Left cardiac atrium (tissue), 4 donors: ENCODE results near the gene KRTAP5-6. TPM values are rescaled to one million over a fixed set of nuclear protein-coding genes. Genes with fewer than 3 reads are reported as not detected.

ENCODE experiments used
- ATAC-seq, 2 donors: fragments of 200-7000 bp; cut with Tn5 transposase; one replicate each; pipeline ENCODE4 v1.9.1; 2020; ENCODE audit warnings: mild to moderate bottlenecking in 2 of 2, moderate library complexity in 2 of 2
- DNase-seq: peaks from one replicate; pipeline ENCODE4 v3.0.0-alpha.2; 2020
- intact Hi-C, 2 donors: fragments of 100-400 bp; cut with DNase I; formaldehyde crosslinking; loops; one replicate each; pipeline versions ENCODE4 v1.14.1 to v1.15.1; 2022 to 2023
- long read RNA-seq: library from polyadenylated mRNA; unstranded; transcript quantifications from one replicate; pipeline ENCODE4 v2.0.0, GENCODE V29; 2021
- total RNA-seq, 2 donors: library from RNA; stranded (reverse); fragmentation: NEBNext Ultra II Directional; extraction: Animal tissue kit (Norgen Biotek cat#: 25700); gene quantifications; one replicate each; pipeline ENCODE4 v1.2.1, GENCODE V29; 2021
- donor health status: DM: no; HTN: yes; CAD: no.
- donor health status: DM: no; HTN: yes; CAD: no; lungs with severe emphysema.
- donor health status: DM: yes; HTN: yes; CAD: no.
- donor health status: Dilated cardiomyopathy.

The KRTAP5-6 gene
- not detected for total RNA-seq
- long read RNA-seq, result 0 reads

- intact Hi-C loops, result no loop called here
- DNase-seq, result no peak
- ATAC-seq, result no peak
Measured at GRCh38 chr11:1696608-1697570, at the start of gene KRTAP5-6. Gene KRTAP5-6, plus strand, starts transcription at chr11:1697195. Its CDS starts 51 bp downstream, at chr11:1697246.

- no peak for DNase-seq
- ATAC-seq, result no peak
- intact Hi-C loops, result no loop called here
Measured at GRCh38 chr11:1647901-1648652, 48.9 kb upstream of the KRTAP5-6 start.

- ATAC-seq, result no peak
- no peak for DNase-seq
Measured at GRCh38 chr11:1648653-1649420, 48.2 kb upstream of the KRTAP5-6 start.

GRCh38 chr11:1650034-1650917 lies 46.7 kb upstream of the KRTAP5-6 start:
- DNase-seq (no peak), ATAC-seq (no peak)
- intact Hi-C loops, result loop anchor here (5.0 kb wide), 3 partner anchors 42 to 502 kb away; partner anchors contain the start of gene SYT8 (in 1 of the 2)

More at GRCh38 chr11:1648653-1649420, 48.2 kb upstream of the KRTAP5-6 start:
- intact Hi-C loops, result no loop called here

GRCh38 chr11:1650918-1651262 lies 46.1 kb upstream of the KRTAP5-6 start:
- intact Hi-C loops, result loop anchor here (5.0 kb wide), 3 partner anchors 41 to 501 kb away; partner anchors contain the start of gene SYT8 (in 1 of the 2)
- no peak for DNase-seq
- no peak for ATAC-seq

- DNase-seq, result no peak
- intact Hi-C loops, result loop anchor here (5.0 kb wide), 3 partner anchors 41 to 501 kb away; partner anchors contain the start of gene SYT8 (in 1 of the 2)
- no peak for ATAC-seq
Measured at GRCh38 chr11:1651411-1651980, 45.5 kb upstream of the KRTAP5-6 start.

- ATAC-seq, result no peak
- intact Hi-C loops, result loop anchor here (2.0 to 5.0 kb wide), 5 partner anchors 40 to 503 kb away; partner anchors contain the start of gene SYT8 (in 1 of the 2)
- no peak for DNase-seq
Measured at GRCh38 chr11:1652026-1652425, 45.0 kb upstream of the KRTAP5-6 start.

- intact Hi-C loops, result loop anchor here (2.0 to 5.0 kb wide), 5 partner anchors 40 to 502 kb away; partner anchors contain the start of gene SYT8 (in 1 of the 2)
- ATAC-seq, result no peak
- no peak for DNase-seq
Measured at GRCh38 chr11:1652442-1652770, 44.6 kb upstream of the KRTAP5-6 start.

GRCh38 chr11:1652771-1653540 lies 44.0 kb upstream of the KRTAP5-6 start:
- DNase-seq, result peak; percentile 77
- peak; percentile 83 to 88 for ATAC-seq
- intact Hi-C loops, result loop anchor here (2.0 to 5.0 kb wide), 5 partner anchors 39 to 502 kb away; partner anchors contain the start of gene SYT8 (in 1 of the 2)

- no peak for ATAC-seq
- DNase-seq, result no peak
- intact Hi-C loops, result loop anchor here (2.0 to 5.0 kb wide), 5 partner anchors 39 to 501 kb away; partner anchors contain the start of gene SYT8 (in 1 of the 2)
Measured at GRCh38 chr11:1653541-1654387, 43.2 kb upstream of the KRTAP5-6 start.

- intact Hi-C loops, result loop anchor here (5.0 kb wide), 3 partner anchors 38 to 498 kb away; partner anchors contain the start of gene SYT8 (in 1 of the 2)
- ATAC-seq, result no peak
- DNase-seq, result no peak
Measured at GRCh38 chr11:1654388-1655167, 42.4 kb upstream of the KRTAP5-6 start.

- intact Hi-C loops, result no loop called here
- ATAC-seq, result no peak
- no peak for DNase-seq
Measured at GRCh38 chr11:1655168-1656060, 41.6 kb upstream of the KRTAP5-6 start.

- DNase-seq, result no peak
- intact Hi-C loops, result no loop called here
- no peak for ATAC-seq
Measured at GRCh38 chr11:1656061-1656441, 40.9 kb upstream of the KRTAP5-6 start.

GRCh38 chr11:1656670-1657069 lies 40.3 kb upstream of the KRTAP5-6 start:
- intact Hi-C loops, result no loop called here
- DNase-seq, result no peak
- ATAC-seq, result no peak
